Measurements from ENCODE around the gene IL13. TPM values are rescaled to one million over a fixed set of nuclear protein-coding genes. Genes with fewer than 3 reads are reported as not detected.

The IL13 gene
- total RNA-seq, 1 donor from 2014 or later, result not detected

DNA sequence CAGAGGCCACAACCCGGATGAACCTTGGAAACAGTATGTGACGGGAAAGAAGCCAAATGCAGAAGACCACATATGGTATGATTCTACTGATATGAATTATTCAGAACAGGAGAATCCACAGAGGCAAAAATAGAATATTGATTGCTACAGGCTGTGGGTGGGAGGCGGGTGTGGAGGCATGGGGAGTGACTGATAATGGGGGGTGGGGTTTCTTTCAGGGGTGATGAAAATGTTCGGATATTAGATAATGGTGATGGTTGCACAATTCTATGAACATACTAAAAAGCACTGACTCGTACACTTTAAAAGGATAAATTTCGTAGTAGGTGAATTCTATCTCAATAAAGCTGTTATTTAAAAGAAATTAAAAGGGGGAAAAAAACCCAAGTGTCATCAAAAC is 26.5 kb downstream of the IL13 start:
- Histone ChIP-seq H3K36me3 (no peaks in the 10 kb centered on the region), H3K27ac (no peak overlapping the region), H3K4me1 (no peaks in the 10 kb centered on the region), H3K27me3 (ENCODE audit: low read depth) (no peaks in the 10 kb centered on the region), H3K9me3 (no peaks in the 10 kb centered on the region), H3K4me3 (no peak overlapping the region)
- ATAC-seq (no peak), DNase-seq (no peak)
- intact Hi-C loops (cut with DNase I), result no loop called here
- TF ChIP-seq, protein P1, sequence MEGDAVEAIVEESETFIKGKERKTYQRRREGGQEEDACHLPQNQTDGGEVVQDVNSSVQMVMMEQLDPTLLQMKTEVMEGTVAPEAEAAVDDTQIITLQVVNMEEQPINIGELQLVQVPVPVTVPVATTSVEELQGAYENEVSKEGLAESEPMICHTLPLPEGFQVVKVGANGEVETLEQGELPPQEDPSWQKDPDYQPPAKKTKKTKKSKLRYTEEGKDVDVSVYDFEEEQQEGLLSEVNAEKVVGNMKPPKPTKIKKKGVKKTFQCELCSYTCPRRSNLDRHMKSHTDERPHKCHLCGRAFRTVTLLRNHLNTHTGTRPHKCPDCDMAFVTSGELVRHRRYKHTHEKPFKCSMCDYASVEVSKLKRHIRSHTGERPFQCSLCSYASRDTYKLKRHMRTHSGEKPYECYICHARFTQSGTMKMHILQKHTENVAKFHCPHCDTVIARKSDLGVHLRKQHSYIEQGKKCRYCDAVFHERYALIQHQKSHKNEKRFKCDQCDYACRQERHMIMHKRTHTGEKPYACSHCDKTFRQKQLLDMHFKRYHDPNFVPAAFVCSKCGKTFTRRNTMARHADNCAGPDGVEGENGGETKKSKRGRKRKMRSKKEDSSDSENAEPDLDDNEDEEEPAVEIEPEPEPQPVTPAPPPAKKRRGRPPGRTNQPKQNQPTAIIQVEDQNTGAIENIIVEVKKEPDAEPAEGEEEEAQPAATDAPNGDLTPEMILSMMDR (IDR thresholded peaks at IDR 0.05), result no peak

DNA sequence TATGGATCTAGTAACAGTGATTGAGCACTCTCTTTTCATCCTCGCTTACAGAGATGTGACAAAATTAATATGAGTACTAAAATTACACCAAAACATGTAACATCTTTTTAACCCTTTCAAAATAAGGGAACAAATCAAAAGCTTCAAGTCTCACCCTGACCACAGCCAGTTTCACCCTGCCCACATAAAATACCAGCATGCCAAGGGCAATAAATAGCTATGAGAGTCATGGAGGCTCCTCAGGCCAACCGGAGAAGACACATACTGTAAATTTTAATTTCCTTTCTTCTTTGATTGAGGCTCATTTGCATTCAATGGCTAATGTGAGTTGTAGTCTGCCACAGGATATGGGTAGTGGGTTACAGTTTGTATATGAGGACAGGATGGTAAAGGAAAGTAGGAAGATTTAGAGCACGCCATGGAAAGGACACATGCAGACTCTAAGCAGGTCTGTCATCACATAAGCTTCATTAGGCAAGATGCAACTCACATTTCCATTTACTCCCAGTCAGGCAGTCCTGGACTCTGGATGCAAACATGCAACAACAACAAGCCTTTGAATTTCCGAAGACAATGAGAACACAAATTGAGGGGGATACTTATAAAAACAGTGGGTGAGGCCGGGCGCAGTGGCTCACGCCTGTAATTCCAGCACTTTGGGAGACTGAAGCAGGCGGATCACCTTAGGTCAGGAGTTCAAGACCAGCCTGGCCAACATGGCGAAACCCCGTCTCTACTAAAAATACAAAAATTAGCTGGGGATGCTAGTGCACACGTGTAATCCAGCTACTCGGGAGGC is 27.1 kb downstream of the IL13 start:
- no peak overlapping the region for H3K27ac ChIP-seq
- no peaks in the 10 kb centered on the region for H3K36me3 ChIP-seq

DNA sequence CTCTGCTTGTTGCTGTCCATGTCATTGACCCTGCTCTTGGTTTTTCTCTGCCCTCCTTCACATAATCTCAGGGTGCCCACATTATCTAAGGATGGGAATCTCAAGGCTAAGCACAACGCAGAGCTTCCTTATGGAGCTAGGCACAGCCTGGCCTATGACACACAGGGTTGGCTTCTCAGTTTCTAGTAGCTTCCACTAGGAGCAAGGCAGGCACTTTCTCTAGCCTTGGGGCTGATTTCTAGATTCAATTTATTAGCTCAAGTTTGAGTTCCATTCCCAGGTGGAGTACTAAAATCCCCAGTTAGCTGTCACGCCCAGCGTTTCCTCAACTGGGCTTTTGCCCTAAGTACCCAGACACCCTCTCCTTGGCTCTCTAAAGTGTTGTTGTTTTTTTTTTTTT is 28.2 kb downstream of the IL13 start:
- Histone ChIP-seq H3K9me3 (no peaks in the 10 kb centered on the region), H3K4me3 (no peak overlapping the region), H3K4me1 (no peaks in the 10 kb centered on the region), H3K36me3 (no peaks in the 10 kb centered on the region), H3K27me3 (ENCODE audit: low read depth) (no peaks in the 10 kb centered on the region), H3K27ac (no peak overlapping the region)
- intact Hi-C loops (cut with DNase I), result no loop called here
- TF ChIP-seq, protein P1 (IDR thresholded peaks at IDR 0.05), result no peak
- no peak for DNase-seq
- ATAC-seq, result no peak

More for the DNA sequence above, 27.1 kb downstream of the IL13 start:
- Histone ChIP-seq H3K27me3 (ENCODE audit: low read depth) (no peaks in the 10 kb centered on the region), H3K4me3 (no peak overlapping the region), H3K4me1 (no peaks in the 10 kb centered on the region), H3K9me3 (no peaks in the 10 kb centered on the region)
- DNase-seq (no peak), ATAC-seq (no peak)
- TF ChIP-seq, protein P1 (IDR thresholded peaks at IDR 0.05), result no peak
- intact Hi-C loops (cut with DNase I), result no loop called here

DNA sequence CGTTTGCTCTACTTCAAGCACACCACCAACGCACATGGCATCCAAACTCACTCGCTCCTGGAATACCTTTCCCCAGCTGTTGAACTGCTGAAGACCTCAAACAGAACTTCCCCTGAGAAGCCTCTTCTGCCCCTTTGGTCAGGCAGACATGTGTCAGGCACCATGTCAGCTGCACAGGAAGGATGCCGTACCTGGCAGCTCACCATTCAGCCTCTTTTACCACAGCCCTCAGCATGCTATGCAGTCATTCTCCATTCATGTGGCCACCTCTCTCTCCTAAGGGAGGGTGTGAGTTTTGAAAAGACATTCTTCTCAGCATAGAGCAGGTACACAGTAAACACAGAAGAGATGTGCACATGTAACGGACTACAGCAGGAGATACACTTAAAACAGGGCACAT is 30.0 kb downstream of the IL13 start:
- H3K36me3 ChIP-seq, result no peaks in the 10 kb centered on the region
- H3K27ac ChIP-seq, result no peak overlapping the region
- ATAC-seq (no peak), DNase-seq (no peak)
- TF ChIP-seq, protein P1 (IDR thresholded peaks at IDR 0.05), result no peak
- intact Hi-C loops (cut with DNase I), result no loop called here
- no peaks in the 10 kb centered on the region for H3K27me3 ChIP-seq (ENCODE audit: low read depth)
- no peak overlapping the region for H3K4me3 ChIP-seq
- no peaks in the 10 kb centered on the region for H3K9me3 ChIP-seq
- H3K4me1 ChIP-seq, result no peaks in the 10 kb centered on the region

DNA sequence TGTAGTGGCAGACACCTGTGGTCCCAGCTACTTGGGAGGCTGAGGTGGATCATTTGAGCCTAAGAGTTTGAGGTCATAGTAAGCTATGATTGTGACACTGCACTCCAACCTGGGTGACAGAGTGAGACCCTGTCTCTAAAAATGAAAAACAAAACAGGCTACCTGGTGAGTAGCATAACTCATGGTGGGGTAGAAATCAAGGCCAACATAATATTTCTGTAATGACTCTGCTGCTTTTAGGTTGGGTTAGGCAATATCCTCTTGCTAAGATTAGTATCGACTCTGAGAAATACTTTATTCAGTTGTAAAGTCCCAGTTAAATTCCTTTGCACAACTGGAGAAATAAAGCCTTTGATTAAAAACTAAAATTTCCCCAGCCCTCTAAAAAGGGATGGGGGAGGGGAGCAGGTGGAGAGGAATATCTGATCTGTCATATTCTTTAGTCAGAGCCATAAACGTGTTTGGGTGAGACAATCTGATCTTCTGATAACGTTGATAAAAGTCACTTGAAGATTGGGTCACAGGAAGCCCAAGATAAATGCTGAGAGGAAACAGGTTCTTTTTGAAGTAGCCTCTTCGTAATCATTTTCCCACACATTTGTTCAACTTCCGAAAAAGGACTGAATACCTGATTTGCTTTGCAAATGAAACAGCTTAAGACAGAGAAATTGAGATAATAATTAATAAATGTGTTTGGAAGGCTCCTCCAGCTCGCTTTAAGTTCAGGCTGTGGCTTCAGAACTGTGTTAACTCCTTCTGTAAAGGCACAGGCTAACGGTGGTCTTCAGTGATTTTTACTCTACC is 30.8 kb downstream of the IL13 start:
- no peak for DNase-seq
- TF ChIP-seq, protein P1 (IDR thresholded peaks at IDR 0.05), result no peak
- Histone ChIP-seq H3K9me3 (no peaks in the 10 kb centered on the region), H3K27me3 (ENCODE audit: low read depth) (no peaks in the 10 kb centered on the region), H3K27ac (no peak overlapping the region), H3K4me1 (no peaks in the 10 kb centered on the region), H3K36me3 (no peaks in the 10 kb centered on the region), H3K4me3 (no peak overlapping the region)
- intact Hi-C loops (cut with DNase I), result no loop called here
- ATAC-seq, result no peak
